HEK293 (cell line): ENCODE measurements around the gene CNRIP1.

Experiments
- CTCF ChIP-seq: fragments of 450-650 bp; formaldehyde crosslinking; IDR thresholded peaks from 2 replicates; pipeline ENCODE4 v1.5.1; 2016; ENCODE audit warnings: missing biosample characterization, missing genetic modification characterization
- OSR2 ChIP-seq: fragments of 450-650 bp; formaldehyde crosslinking; IDR thresholded peaks from 2 replicates; pipeline ENCODE4 v1.5.1; 2016; ENCODE audit warnings: missing biosample characterization, missing genetic modification characterization
- PBX3 ChIP-seq: sonication (generic); formaldehyde crosslinking; IDR thresholded peaks from 2 replicates; pipeline ENCODE4 v1.8.1; 2022; ENCODE audit warnings: mild to moderate bottlenecking, moderate library complexity, missing genetic modification reagents
- ZBTB17 ChIP-seq: fragments of 450-650 bp; formaldehyde crosslinking; IDR thresholded peaks from 2 replicates; pipeline ENCODE4 v1.5.1; 2016; ENCODE audit warnings: missing biosample characterization, missing genetic modification characterization
- ZNF239 ChIP-seq: fragments of 450-650 bp; formaldehyde crosslinking; IDR thresholded peaks from 2 replicates; pipeline ENCODE4 v1.5.1; 2016; ENCODE audit warnings: missing biosample characterization, missing genetic modification characterization
- ZNF302 ChIP-seq: fragments of 450-650 bp; formaldehyde crosslinking; IDR thresholded peaks from 2 replicates; pipeline ENCODE4 v1.5.1; 2016; ENCODE audit warnings: missing biosample characterization, missing genetic modification characterization, low read depth
- ZNF350 ChIP-seq: fragments of 450-650 bp; formaldehyde crosslinking; IDR thresholded peaks from 2 replicates; pipeline ENCODE4 v1.5.0; 2017; ENCODE audit warnings: missing biosample characterization, mild to moderate bottlenecking, missing genetic modification characterization
- ZNF830 ChIP-seq: fragments of 450-650 bp; IDR thresholded peaks from 2 replicates; pipeline ENCODE4 v1.5.0; 2018; ENCODE audit warnings: missing biosample characterization, missing genetic modification characterization, low read depth, mild to moderate bottlenecking, moderate library complexity
- ZSCAN18 ChIP-seq: fragments of 450-650 bp; formaldehyde crosslinking; IDR thresholded peaks from 2 replicates; pipeline ENCODE4 v1.5.1; 2016; ENCODE audit warnings: missing biosample characterization, missing genetic modification characterization

- no peak for TF ChIP-seq ZNF830
- TF ChIP-seq CTCF (tag by site-specific recombination) = no peak
- TF ChIP-seq ZSCAN18 = no peak
- TF ChIP-seq ZNF302 = no peak
- TF ChIP-seq PBX3 = no peak
- TF ChIP-seq ZNF350 (tag by site-specific recombination) = no peak
- TF ChIP-seq ZNF239 (tag by site-specific recombination) = no peak
- no peak for TF ChIP-seq OSR2
- TF ChIP-seq ZBTB17 (tag by site-specific recombination) = no peak
Observed at GRCh38 chr2:68362749-68363148, 43.0 kb upstream of the CNRIP1 start.
